GM12878 (cell line): ENCODE data around the gene ZNF764. TPM values are rescaled to one million over a fixed set of nuclear protein-coding genes. Genes with fewer than 3 reads are reported as not detected.

Source experiments
- ATAC-seq: fragments of 200-7000 bp; cut with Tn5 transposase; 3 replicates; pipeline ENCODE4 v1.9.1; 2020; ENCODE audit warnings: mild to moderate bottlenecking, moderate library complexity
- BruUV-seq: library from RNA; stranded (reverse); fragments of 400-500 nt; replicated peaks from 2 replicates; lab custom pipeline; 2021; lab: Mats Ljungman, UMichigan
- CTCF ChIA-PET: fragments of 300-600 bp; sonication (Branson Sonifier 250); formaldehyde crosslinking; extraction: SDS; loops from one replicate; lab custom pipeline; 2021; ENCODE audit warnings: inconsistent platforms; lab: Yijun Ruan, JAX
- POLR2A ChIA-PET: fragments of 350-600 bp; formaldehyde crosslinking; extraction: SDS; loops from one replicate; lab custom pipeline; 2021; ENCODE audit warnings: inconsistent platforms; lab: Charles Lee
- RAD21 ChIA-PET: fragments of 300-600 bp; sonication (Branson Sonifier 250); formaldehyde crosslinking; loops from one replicate; lab custom pipeline; 2023; ENCODE audit warnings: antibody characterized with exemption; ENCODE audit not compliant: unreplicated experiment; lab: Charles Lee
- SMC1A ChIA-PET: fragments of 300-600 bp; sonication (Branson Sonifier 250); formaldehyde crosslinking; loops from one replicate; lab custom pipeline; 2023; ENCODE audit not compliant: unreplicated experiment, uncharacterized antibody; lab: Charles Lee
- DNase-seq: peaks from one replicate; pipeline ENCODE4 v3.0.0-alpha.2; 2011; ENCODE audit warnings: low read depth, low spot score
- FAIRE-seq: peaks from 3 replicates; lab custom pipeline; 2011; peaks lifted over from hg19 to GRCh38; lab: Jason Lieb, UNC
- H2AFZ ChIP-seq: 2 replicates; pipeline ENCODE4 v1.6.0; 2011; ENCODE audit warnings: low read depth, low read length, control low read depth; ENCODE audit not compliant: control insufficient read depth
- H3K27ac ChIP-seq: 2 replicates; pipeline ENCODE4 v1.5.1; 2011; ENCODE audit warnings: control low read depth; ENCODE audit not compliant: control insufficient read depth, insufficient read depth
- H3K27me3 ChIP-seq, 2 experiments: replicated peaks in 1 of 2; 2 replicates each; pipeline versions ENCODE4 v1.6.0 to v1.6.1; 2011; ENCODE audit warnings: low read length in 1 of 2; ENCODE audit not compliant: control insufficient read depth in 2 of 2, insufficient read depth in 2 of 2
- H3K36me3 ChIP-seq, 2 experiments: 2 replicates each; pipeline ENCODE4 v1.5.1; 2011; ENCODE audit warnings: low read length in 1 of 2; ENCODE audit not compliant: control insufficient read depth in 2 of 2, insufficient read depth in 2 of 2
- H3K4me1 ChIP-seq: 2 replicates; pipeline ENCODE4 v1.6.1; 2011; ENCODE audit warnings: mild to moderate bottlenecking, low read length, moderate library complexity, mixed read lengths; ENCODE audit not compliant: control insufficient read depth, insufficient read depth
- H3K4me2 ChIP-seq: 2 replicates; pipeline ENCODE4 v1.6.0; 2011; ENCODE audit warnings: control low read depth; ENCODE audit not compliant: control insufficient read depth, insufficient read depth
- H3K4me3 ChIP-seq: fragments of 200-600 bp; sonication (generic); 2 replicates; pipeline ENCODE4 v1.5.1; 2016
- H3K79me2 ChIP-seq: 2 replicates; pipeline ENCODE4 v1.6.0; 2011; ENCODE audit warnings: low read length; ENCODE audit not compliant: control insufficient read depth, insufficient read depth
- H3K9ac ChIP-seq: 2 replicates; pipeline ENCODE4 v1.8.0; 2011; ENCODE audit warnings: low read length, control low read depth, mixed read lengths; ENCODE audit not compliant: control insufficient read depth, insufficient read depth
- H3K9me3 ChIP-seq: replicated peaks from 3 replicates; pipeline ENCODE4 v1.5.1; 2011; ENCODE audit warnings: mild to moderate bottlenecking, low read length; ENCODE audit not compliant: control insufficient read depth, insufficient read depth
- H4K20me1 ChIP-seq: 2 replicates; pipeline ENCODE4 v1.6.0; 2011; ENCODE audit not compliant: control insufficient read depth, insufficient read depth
- CBX5 ChIP-seq: sonication (generic); IDR thresholded peaks from 2 replicates; pipeline ENCODE4 v1.6.1; 2016; ENCODE audit warnings: low read depth, moderate library complexity, mild to moderate bottlenecking, inconsistent platforms
- CHD2 ChIP-seq: IDR thresholded peaks from 2 replicates; pipeline ENCODE4 v1.6.1; 2011; ENCODE audit warnings: low read depth, low read length, improper control_type of control experiment, borderline replicate concordance
- HDAC2 ChIP-seq: fragments of 200-600 bp; sonication (generic); IDR thresholded peaks from 2 replicates; pipeline ENCODE4 v1.6.1; 2017
- IKZF2 ChIP-seq, 2 experiments: fragments of 450-650 bp; IDR thresholded peaks; 2 replicates each; pipeline ENCODE4 v1.6.1; 2017; ENCODE audit warnings: mild to moderate bottlenecking in 2 of 2, moderate library complexity in 2 of 2
- KLF5 ChIP-seq: fragments of 450-650 bp; IDR thresholded peaks from 2 replicates; pipeline ENCODE4 v1.6.1; 2014; ENCODE audit warnings: mild to moderate bottlenecking; ENCODE audit not compliant: partially characterized antibody
- MAX ChIP-seq: IDR thresholded peaks from 2 replicates; pipeline ENCODE4 v1.6.1; 2012; ENCODE audit warnings: low read depth, low read length, improper control_type of control experiment
- MEF2B ChIP-seq: fragments of 450-650 bp; IDR thresholded peaks from 2 replicates; pipeline ENCODE4 v1.6.1; 2018; ENCODE audit warnings: mild to moderate bottlenecking, moderate library complexity; ENCODE audit not compliant: partially characterized antibody, poor library complexity, severe bottlenecking
- MLLT1 ChIP-seq: fragments of 450-650 bp; IDR thresholded peaks from 2 replicates; pipeline ENCODE4 v1.6.1; 2016; ENCODE audit warnings: mild to moderate bottlenecking
- NR2F1 ChIP-seq: fragments of 450-650 bp; conservative IDR thresholded peaks from 2 replicates; pipeline ENCODE4 v1.6.1; 2017; ENCODE audit warnings: mild to moderate bottlenecking
- POLR2AphosphoS5 ChIP-seq: IDR thresholded peaks from 2 replicates; pipeline ENCODE4 v1.6.1; 2011; ENCODE audit warnings: mild to moderate bottlenecking, low read length, inconsistent platforms
- RB1 ChIP-seq: fragments of 450-650 bp; formaldehyde crosslinking; IDR thresholded peaks from 2 replicates; pipeline ENCODE4 v1.6.1; 2017; ENCODE audit warnings: mild to moderate bottlenecking, borderline replicate concordance
- TAF1 ChIP-seq: IDR thresholded peaks from 2 replicates; pipeline ENCODE4 v1.6.1; 2011; ENCODE audit warnings: mild to moderate bottlenecking, low read depth, low read length, borderline replicate concordance
- TCF3 ChIP-seq: IDR thresholded peaks from 2 replicates; pipeline ENCODE4 v1.6.1; 2012; ENCODE audit warnings: low read depth, mild to moderate bottlenecking, low read length, borderline replicate concordance; ENCODE audit not compliant: insufficient read depth
- YY1 ChIP-seq: IDR thresholded peaks from 2 replicates; pipeline ENCODE4 v1.6.1; 2011; ENCODE audit warnings: low read depth, mild to moderate bottlenecking, low read length
- ZNF207 ChIP-seq: fragments of 450-650 bp; IDR thresholded peaks from 2 replicates; pipeline ENCODE4 v1.6.1; 2014; ENCODE audit warnings: antibody characterized with exemption, mild to moderate bottlenecking, borderline replicate concordance
- ZNF384 ChIP-seq: IDR thresholded peaks from 2 replicates; pipeline ENCODE4 v1.6.1; 2012; ENCODE audit warnings: low read depth, mild to moderate bottlenecking, low read length, improper control_type of control experiment, borderline replicate concordance
- ZNF622 ChIP-seq: fragments of 450-650 bp; IDR thresholded peaks from 2 replicates; pipeline ENCODE4 v1.6.1; 2017; ENCODE audit warnings: mild to moderate bottlenecking, inconsistent platforms
- WGBS: methylation state at CpG from one replicate; pipeline ENCODE4 v1.1.6; 2016; ENCODE audit warnings: low lambda C conversion rate; ENCODE audit not compliant: insufficient replicate concordance, insufficient coverage; ENCODE audit errors: missing lambda C conversion rate; 5-methylcytosine and 5-hydroxymethylcytosine counted together
- in situ Hi-C: fragments of 300-500 bp; cut with MboI; formaldehyde crosslinking; loops from 9 replicates; pipeline ENCODE4 v1.14.3; 2018; ENCODE audit warnings: mixed read lengths
- intact Hi-C: fragments of 100-400 bp; cut with micrococcal nuclease; formaldehyde crosslinking; loops from one replicate; pipeline ENCODE4 v1.14.2; 2022; ENCODE audit not compliant: unreplicated experiment
- polyA plus RNA-seq, 11 experiments: library from polyadenylated mRNA; depleted of rRNA in 4 of 11; unstranded in 6 of 11; stranded (reverse) in 5 of 11; fragments of >200 nt; fragmentation: Nextera tagmentation in 4 of 11; fragmentation: Illumina TruSeq in 1 of 11; extraction: Ambion mirVana in 4 of 11; extraction: Trizol in 1 of 11; gene quantifications; 1 replicate in 1 of 11; 2 replicates in 10 of 11; pipeline versions ENCODE4 v1.2.1 to v1.2.3, GENCODE V29; 2011 to 2016; ENCODE audit warnings: inconsistent platforms in 2 of 11, missing spikeins in 2 of 11, low read depth in 1 of 11
- total RNA-seq, 4 experiments: library from RNA; depleted of rRNA in 3 of 4; stranded (reverse); fragments of >200 nt in 3 of 4; fragmentation: Illumina TruSeq in 1 of 4; extraction: Trizol in 1 of 4; gene quantifications; 2 replicates each; pipeline versions ENCODE4 v1.2.1 to v1.2.3, GENCODE V29; 2013 to 2021
- TF ChIP-seq, protein P1 (sequence below): fragments of 450-650 bp; IDR thresholded peaks from 2 replicates; pipeline ENCODE4 v1.6.1; 2017; ENCODE audit warnings: mild to moderate bottlenecking, low read depth, inconsistent platforms; ENCODE audit not compliant: poor library complexity, severe bottlenecking

ZNF764 gene
- total and polyA plus RNA-seq, 10 of the 15 experiments (the other 5 are each of a cell fraction or from before 2014, with no cell fraction given): 0.61 to 11.9 (median 3.8) TPM

DNA sequence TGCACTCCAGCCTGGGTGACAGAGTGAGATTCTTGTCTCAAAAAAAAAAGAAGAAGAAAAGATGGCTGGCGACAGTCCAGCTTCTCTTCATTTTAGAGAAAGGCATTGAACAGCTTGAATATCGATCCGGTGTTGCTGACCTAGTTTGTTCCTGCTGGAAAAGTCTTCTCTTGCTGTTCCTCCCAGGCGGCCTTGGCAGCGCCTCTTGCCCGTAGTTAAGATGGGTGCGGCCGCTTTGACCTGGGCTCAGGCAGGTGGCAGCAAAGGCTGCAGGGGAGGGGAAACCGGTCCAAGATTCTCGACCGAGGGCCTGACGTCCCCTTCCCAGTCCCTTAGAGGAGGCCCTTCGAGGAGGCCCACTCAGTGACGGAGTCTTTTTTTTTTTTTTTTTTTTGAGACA, 3.8 kb upstream of the ZNF764 start:
- Histone ChIP-seq H3K9me3 (no peaks in the 10 kb centered on the region), H3K79me2 (peaks cover 9% of the 10 kb centered on the region), H3K36me3 (no peaks in the 10 kb centered on the region; a peak in 1 of 4 replicates), H4K20me1 (no peaks in the 10 kb centered on the region), H3K27ac (peak overlapping the region; percentile 78), H2AFZ (peak overlapping the region; percentile 94), H3K4me2 (peak overlapping the region; percentile 64; the same call in 1 of the 2 replicates), H3K4me3 (peak overlapping the region; percentile 66; the same call in 1 of the 2 replicates), H3K9ac (peak overlapping the region; percentile 74), H3K4me1 (peaks cover 1% of the 10 kb centered on the region), H3K27me3 (no peaks in the 10 kb centered on the region)
- SMC1A ChIA-PET: interaction anchor here (0.7 to 1.0 kb wide), 3 partner anchors 26 to 34 kb away, joined by 3 to 4 read pairs (median 4); no protein-coding TSS in a partner anchor
- 93% methylated on average over 12 of the region's 14 CpGs for WGBS
- intact Hi-C loops (no loop called here), in situ Hi-C loops (no loop called here)
- FAIRE-seq (no peak), DNase-seq (no peak), ATAC-seq (no peak)
- RAD21 ChIA-PET: interaction anchor here (0.9 to 2.3 kb wide), 5 partner anchors 10 to 152 kb away, joined by 3 to 10 read pairs (median 3); partner anchors contain the start of gene ZNF747
- no TSS peak for BruUV-seq
- no peak for TF ChIP-seq TCF3
- no peak for TF ChIP-seq KLF5
- peak; percentile 64; the same call in 1 of the 2 replicates for TF ChIP-seq MLLT1
- no peak for TF ChIP-seq ZNF207
- TF ChIP-seq HDAC2: no peak
- TF ChIP-seq ZNF384: no peak
- no peak for TF ChIP-seq CBX5
- TF ChIP-seq ZNF622: no peak
- TF ChIP-seq POLR2AphosphoS5: no peak
- no peak for TF ChIP-seq MAX
- no peak for TF ChIP-seq TAF1
- TF ChIP-seq CHD2: no peak
- TF ChIP-seq NR2F1: no peak
- TF ChIP-seq RB1: no peak
- TF ChIP-seq IKZF2 (IDR thresholded peaks at IDR 0.05): no peak
- 0 out of 2 replicates have a peak, but pooled peaks have one; percentile 17 for TF ChIP-seq YY1
- no peak for TF ChIP-seq MEF2B
- TF ChIP-seq, protein P1, sequence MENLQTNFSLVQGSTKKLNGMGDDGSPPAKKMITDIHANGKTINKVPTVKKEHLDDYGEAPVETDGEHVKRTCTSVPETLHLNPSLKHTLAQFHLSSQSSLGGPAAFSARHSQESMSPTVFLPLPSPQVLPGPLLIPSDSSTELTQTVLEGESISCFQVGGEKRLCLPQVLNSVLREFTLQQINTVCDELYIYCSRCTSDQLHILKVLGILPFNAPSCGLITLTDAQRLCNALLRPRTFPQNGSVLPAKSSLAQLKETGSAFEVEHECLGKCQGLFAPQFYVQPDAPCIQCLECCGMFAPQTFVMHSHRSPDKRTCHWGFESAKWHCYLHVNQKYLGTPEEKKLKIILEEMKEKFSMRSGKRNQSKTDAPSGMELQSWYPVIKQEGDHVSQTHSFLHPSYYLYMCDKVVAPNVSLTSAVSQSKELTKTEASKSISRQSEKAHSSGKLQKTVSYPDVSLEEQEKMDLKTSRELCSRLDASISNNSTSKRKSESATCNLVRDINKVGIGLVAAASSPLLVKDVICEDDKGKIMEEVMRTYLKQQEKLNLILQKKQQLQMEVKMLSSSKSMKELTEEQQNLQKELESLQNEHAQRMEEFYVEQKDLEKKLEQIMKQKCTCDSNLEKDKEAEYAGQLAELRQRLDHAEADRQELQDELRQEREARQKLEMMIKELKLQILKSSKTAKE: no peak
- CTCF ChIA-PET: interaction anchor here (0.9 to 3.1 kb wide), 7 partner anchors 9 to 152 kb away, joined by 3 to 12 read pairs (median 5); partner anchors contain the start of genes DCTPP1, ZNF688, ZNF689 and ZNF747
- POLR2A ChIA-PET: interaction anchor here (0.7 to 5.9 kb wide), 7 partner anchors 9 to 132 kb away, joined by 3 to 109 read pairs (median 7); partner anchors contain the start of genes DCTPP1, ZNF688, ZNF689 and ZNF747
